Fibroblast of lung (primary cell): ENCODE results near the gene ANKAR.

ENCODE experiments used
- EZH2 ChIP-seq: IDR thresholded peaks from 2 replicates; pipeline ENCODE4 v1.5.1; 2012; ENCODE audit warnings: low read length, control low read depth, mild to moderate bottlenecking; ENCODE audit errors: missing control alignments
- TF ChIP-seq, protein P1 (sequence below), 2 donors: IDR thresholded peaks in 1 of 2; conservative IDR thresholded peaks in 1 of 2; 1 replicate in 1 of 2; 2 replicates in 1 of 2; pipeline ENCODE4 v1.5.1; 2011 to 2012; ENCODE audit warnings: low read length in 2 of 2, control low read depth in 1 of 2, inconsistent platforms in 1 of 2, low read depth in 1 of 2, mild to moderate bottlenecking in 1 of 2

GRCh38 chr2:189684811-189685210 is 10.3 kb downstream of the ANKAR start:
- TF ChIP-seq, protein P1, sequence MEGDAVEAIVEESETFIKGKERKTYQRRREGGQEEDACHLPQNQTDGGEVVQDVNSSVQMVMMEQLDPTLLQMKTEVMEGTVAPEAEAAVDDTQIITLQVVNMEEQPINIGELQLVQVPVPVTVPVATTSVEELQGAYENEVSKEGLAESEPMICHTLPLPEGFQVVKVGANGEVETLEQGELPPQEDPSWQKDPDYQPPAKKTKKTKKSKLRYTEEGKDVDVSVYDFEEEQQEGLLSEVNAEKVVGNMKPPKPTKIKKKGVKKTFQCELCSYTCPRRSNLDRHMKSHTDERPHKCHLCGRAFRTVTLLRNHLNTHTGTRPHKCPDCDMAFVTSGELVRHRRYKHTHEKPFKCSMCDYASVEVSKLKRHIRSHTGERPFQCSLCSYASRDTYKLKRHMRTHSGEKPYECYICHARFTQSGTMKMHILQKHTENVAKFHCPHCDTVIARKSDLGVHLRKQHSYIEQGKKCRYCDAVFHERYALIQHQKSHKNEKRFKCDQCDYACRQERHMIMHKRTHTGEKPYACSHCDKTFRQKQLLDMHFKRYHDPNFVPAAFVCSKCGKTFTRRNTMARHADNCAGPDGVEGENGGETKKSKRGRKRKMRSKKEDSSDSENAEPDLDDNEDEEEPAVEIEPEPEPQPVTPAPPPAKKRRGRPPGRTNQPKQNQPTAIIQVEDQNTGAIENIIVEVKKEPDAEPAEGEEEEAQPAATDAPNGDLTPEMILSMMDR (conservative IDR thresholded peaks at IDR 0.05 in 1 of 2, IDR thresholded peaks at IDR 0.05 in 1 of 2; ENCODE audit: low read depth in 1 of 2, low read length in 2 of 2), result no peak
- no peak for TF ChIP-seq EZH2
